PC-9 (cell line): Measurements from ENCODE around the gene DOLPP1. TPM values are rescaled to one million over a fixed set of nuclear protein-coding genes. Genes with fewer than 3 reads are reported as not detected.

Source experiments
- BruUV-seq: library from RNA; stranded (reverse); fragments of 400-500 nt; replicated peaks from 2 replicates; lab custom pipeline; 2021; lab: Mats Ljungman, UMichigan
- CTCF ChIA-PET: fragments of 300-600 bp; sonication (Branson Sonifier 250); formaldehyde crosslinking; loops from one replicate; lab custom pipeline; 2022; ENCODE audit warnings: antibody characterized with exemption; lab: Charles Lee
- POLR2A ChIA-PET: fragments of 300-600 bp; sonication (Branson Sonifier 250); formaldehyde crosslinking; loops from one replicate; lab custom pipeline; 2022; ENCODE audit warnings: antibody characterized with exemption; ENCODE audit not compliant: unreplicated experiment; lab: Charles Lee
- DNase-seq, 2 experiments: peaks; one replicate each; pipeline versions ENCODE4 v3.0.0 to v3.0.0-alpha.2; 2015 to 2022; ENCODE audit warnings: mixed read lengths in 1 of 2
- H2AFZ ChIP-seq: fragments of 200-600 bp; sonication (generic); 2 replicates; pipeline ENCODE4 v1.8.1; 2017; ENCODE audit warnings: antibody characterized with exemption
- H3F3A ChIP-seq: fragments of 200-600 bp; sonication (generic); 2 replicates; pipeline ENCODE4 v1.8.1; 2017; ENCODE audit warnings: antibody characterized with exemption, mild to moderate bottlenecking, low read depth; ENCODE audit not compliant: insufficient read depth
- H3K27ac ChIP-seq: fragments of 200-600 bp; sonication (generic); 2 replicates; pipeline ENCODE4 v1.6.1; 2016; ENCODE audit warnings: mixed run types
- H3K27me3 ChIP-seq: fragments of 200-600 bp; sonication (generic); 2 replicates; pipeline ENCODE4 v1.6.1; 2016; ENCODE audit warnings: low read depth, mixed run types; ENCODE audit not compliant: insufficient read depth
- H3K36me3 ChIP-seq: fragments of 200-600 bp; sonication (generic); 2 replicates; pipeline ENCODE4 v1.6.1; 2016; ENCODE audit warnings: low read depth, mixed run types
- H3K4me1 ChIP-seq: fragments of 200-600 bp; sonication (generic); replicated peaks from 2 replicates; pipeline ENCODE4 v1.6.1; 2016; ENCODE audit warnings: mixed run types; ENCODE audit not compliant: insufficient read depth
- H3K4me2 ChIP-seq: fragments of 200-600 bp; sonication (generic); 2 replicates; pipeline ENCODE4 v1.6.1; 2017; ENCODE audit warnings: mixed run types
- H3K4me3 ChIP-seq: fragments of 200-600 bp; sonication (generic); 2 replicates; pipeline ENCODE4 v1.6.1; 2016; ENCODE audit warnings: mixed run types
- H3K79me2 ChIP-seq: fragments of 200-600 bp; sonication (generic); 2 replicates; pipeline ENCODE4 v1.6.1; 2017; ENCODE audit warnings: low read depth, mixed run types
- H3K9me2 ChIP-seq: fragments of 200-600 bp; sonication (generic); 2 replicates; pipeline ENCODE4 v1.8.1; 2017; ENCODE audit warnings: mild to moderate bottlenecking; ENCODE audit not compliant: insufficient read depth
- H3K9me3 ChIP-seq: fragments of 200-600 bp; sonication (generic); 2 replicates; pipeline ENCODE4 v1.8.1; 2016; ENCODE audit warnings: low read depth; ENCODE audit not compliant: insufficient read depth
- H4K20me1 ChIP-seq: fragments of 200-600 bp; sonication (generic); 2 replicates; pipeline ENCODE4 v1.8.1; 2017; ENCODE audit not compliant: insufficient read depth
- EZH2 ChIP-seq: fragments of 200-600 bp; sonication (generic); IDR thresholded peaks from 2 replicates; pipeline ENCODE4 v1.8.0; 2017; ENCODE audit warnings: antibody characterized with exemption, low read depth
- intact Hi-C: fragments of 100-400 bp; cut with micrococcal nuclease; formaldehyde crosslinking; loops from one replicate; pipeline ENCODE4 v1.10.0; 2022; ENCODE audit not compliant: unreplicated experiment
- total RNA-seq: library from RNA; stranded (reverse); gene quantifications from 2 replicates; pipeline ENCODE4 v1.2.3, GENCODE V29; 2021
- TF ChIP-seq, protein P1 (sequence below): fragments of 200-600 bp; sonication (generic); conservative IDR thresholded peaks from 2 replicates; pipeline ENCODE4 v1.6.1; 2017; ENCODE audit warnings: mixed run types, antibody characterized with exemption, mild to moderate bottlenecking, moderate library complexity

Gene DOLPP1
- total RNA-seq, 1 experiment from 2014 or later, result 24.4 TPM

- TF ChIP-seq, protein P1, sequence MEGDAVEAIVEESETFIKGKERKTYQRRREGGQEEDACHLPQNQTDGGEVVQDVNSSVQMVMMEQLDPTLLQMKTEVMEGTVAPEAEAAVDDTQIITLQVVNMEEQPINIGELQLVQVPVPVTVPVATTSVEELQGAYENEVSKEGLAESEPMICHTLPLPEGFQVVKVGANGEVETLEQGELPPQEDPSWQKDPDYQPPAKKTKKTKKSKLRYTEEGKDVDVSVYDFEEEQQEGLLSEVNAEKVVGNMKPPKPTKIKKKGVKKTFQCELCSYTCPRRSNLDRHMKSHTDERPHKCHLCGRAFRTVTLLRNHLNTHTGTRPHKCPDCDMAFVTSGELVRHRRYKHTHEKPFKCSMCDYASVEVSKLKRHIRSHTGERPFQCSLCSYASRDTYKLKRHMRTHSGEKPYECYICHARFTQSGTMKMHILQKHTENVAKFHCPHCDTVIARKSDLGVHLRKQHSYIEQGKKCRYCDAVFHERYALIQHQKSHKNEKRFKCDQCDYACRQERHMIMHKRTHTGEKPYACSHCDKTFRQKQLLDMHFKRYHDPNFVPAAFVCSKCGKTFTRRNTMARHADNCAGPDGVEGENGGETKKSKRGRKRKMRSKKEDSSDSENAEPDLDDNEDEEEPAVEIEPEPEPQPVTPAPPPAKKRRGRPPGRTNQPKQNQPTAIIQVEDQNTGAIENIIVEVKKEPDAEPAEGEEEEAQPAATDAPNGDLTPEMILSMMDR, result no peak
- no peak for TF ChIP-seq EZH2
Observed at GRCh38 chr9:129069862-129070641, 10.9 kb upstream of the DOLPP1 start.

GRCh38 chr9:129070696-129071525, 10.0 kb upstream of the DOLPP1 start:
- Histone ChIP-seq H4K20me1 (no peaks in the 10 kb centered on the region; the same call in 1 of the 2 replicates), H3K36me3 (no peaks in the 10 kb centered on the region), H3K27ac (no peak overlapping the region), H3K79me2 (no peaks in the 10 kb centered on the region), H3K4me3 (no peak overlapping the region), H3K4me2 (no peak overlapping the region), H3K9me2 (no peaks in the 10 kb centered on the region), H3K9me3 (no peaks in the 10 kb centered on the region), H3K27me3 (no peaks in the 10 kb centered on the region), H3F3A (peaks cover 9% of the 10 kb centered on the region; the same call in 1 of the 2 replicates), H3K4me1 (no peaks in the 10 kb centered on the region), H2AFZ (no peak overlapping the region)
- CTCF ChIA-PET, result no interaction called here
- TF ChIP-seq EZH2, result no peak
- TF ChIP-seq, protein P1, result no peak
- peak in 1 of 2 experiments; percentile 15 for DNase-seq
- intact Hi-C loops, result no loop called here
- no TSS peak for BruUV-seq
- POLR2A ChIA-PET, result no interaction called here

More at GRCh38 chr9:129069862-129070641, 10.9 kb upstream of the DOLPP1 start:
- Histone ChIP-seq H3K4me1 (no peaks in the 10 kb centered on the region), H3K27me3 (no peaks in the 10 kb centered on the region), H3F3A (peaks cover 9% of the 10 kb centered on the region; the same call in 1 of the 2 replicates), H2AFZ (no peak overlapping the region), H4K20me1 (no peaks in the 10 kb centered on the region; the same call in 1 of the 2 replicates), H3K4me2 (no peak overlapping the region), H3K9me3 (no peaks in the 10 kb centered on the region), H3K4me3 (no peak overlapping the region), H3K79me2 (no peaks in the 10 kb centered on the region), H3K27ac (no peak overlapping the region), H3K9me2 (no peaks in the 10 kb centered on the region), H3K36me3 (no peaks in the 10 kb centered on the region)
- intact Hi-C loops, result no loop called here
- peak in 1 of 2 experiments; percentile 23 for DNase-seq
- no TSS peak for BruUV-seq
- ChIA-PET CTCF (no interaction called here), POLR2A (no interaction called here)

- intact Hi-C loops, result no loop called here
- H3K79me2 ChIP-seq, result no peaks in the 10 kb centered on the region
- no peak overlapping the region for H2AFZ ChIP-seq
- H4K20me1 ChIP-seq, result no peaks in the 10 kb centered on the region; the same call in 1 of the 2 replicates
- H3K36me3 ChIP-seq, result no peaks in the 10 kb centered on the region
- H3F3A ChIP-seq, result peaks cover 9% of the 10 kb centered on the region; the same call in 1 of the 2 replicates
- H3K4me2 ChIP-seq, result no peak overlapping the region
- peak in 1 of 2 experiments; percentile 29 for DNase-seq
- no peak for TF ChIP-seq EZH2
- TF ChIP-seq, protein P1, result no peak
- no peak overlapping the region for H3K27ac ChIP-seq
- ChIA-PET CTCF (interaction anchor here (0.7 kb wide), 1 partner anchor 767 kb away, joined by 4 read pairs; no protein-coding TSS in a partner anchor), POLR2A (no interaction called here)
- H3K9me2 ChIP-seq, result no peaks in the 10 kb centered on the region
- H3K9me3 ChIP-seq, result no peaks in the 10 kb centered on the region
- no peaks in the 10 kb centered on the region for H3K4me1 ChIP-seq
- no TSS peak for BruUV-seq
- H3K4me3 ChIP-seq, result no peak overlapping the region
- no peaks in the 10 kb centered on the region for H3K27me3 ChIP-seq
Observed at GRCh38 chr9:129071526-129072126, 9.3 kb upstream of the DOLPP1 start.
